Psoas muscle (tissue), 8 donors: ENCODE data around the gene CABCOCO1. TPM values are rescaled to one million over a fixed set of nuclear protein-coding genes. Genes with fewer than 3 reads are reported as not detected.

ENCODE experiments used
- ATAC-seq, 4 donors: fragments of 200-7000 bp; cut with Tn5 transposase; one replicate each; pipeline ENCODE4 v1.9.1; 2020; ENCODE audit warnings: moderate library complexity in 3 of 4, mild to moderate bottlenecking in 2 of 4
- DNase-seq, 2 donors: peaks; one replicate each; pipeline ENCODE4 v3.0.0-alpha.2; 2020
- H3K27ac ChIP-seq: fragments of 200-600 bp; one replicate; pipeline ENCODE4 v1.8.0; 2022
- H3K27me3 ChIP-seq, 3 donors: fragments of 200-600 bp in 1 of 3; one replicate each; pipeline versions ENCODE4 v1.6.1 to v1.8.0; 2013 to 2022; ENCODE audit warnings: low read length in 2 of 3, mild to moderate bottlenecking in 2 of 3, moderate library complexity in 1 of 3; ENCODE audit not compliant: insufficient read depth in 3 of 3
- H3K36me3 ChIP-seq, 2 donors: fragments of 200-600 bp in 1 of 2; one replicate each; pipeline versions ENCODE4 v1.6.1 to v1.8.0; 2013 to 2022; ENCODE audit warnings: low read depth in 1 of 2, mild to moderate bottlenecking in 1 of 2, moderate library complexity in 1 of 2; ENCODE audit not compliant: insufficient read depth in 1 of 2
- H3K4me1 ChIP-seq: fragments of 200-600 bp; one replicate; pipeline ENCODE4 v1.8.0; 2022
- H3K4me3 ChIP-seq: fragments of 200-600 bp; one replicate; pipeline ENCODE4 v1.8.0; 2022; ENCODE audit warnings: mild to moderate bottlenecking
- H3K9me3 ChIP-seq: fragments of 200-600 bp; one replicate; pipeline ENCODE4 v1.8.0; 2022
- CTCF ChIP-seq: fragments of 200-600 bp; IDR thresholded peaks from one replicate; pipeline ENCODE4 v1.8.0; 2022; ENCODE audit warnings: antibody characterized with exemption
- WGBS, 3 donors: extraction: QIAGEN DNeasy Blood & Tissue Kit; methylation state at CpG; one replicate each; pipeline versions ENCODE4 v1.1.6 to v1.1.7; 2013; 5-methylcytosine and 5-hydroxymethylcytosine counted together
- intact Hi-C, 2 donors: fragments of 100-400 bp; cut with DNase I; formaldehyde crosslinking; loops; one replicate each; pipeline versions ENCODE4 v1.11.0 to v1.14.2; 2022
- polyA plus RNA-seq, 3 donors: library from polyadenylated mRNA; stranded (reverse); fragments of 200-250 nt; gene quantifications; one replicate each; pipeline ENCODE4 v1.2.3, GENCODE V29; 2013
- total RNA-seq, 4 donors: library from RNA; stranded (reverse); fragmentation: NEBNext Ultra II Directional in 2 of 4; extraction: Animal tissue kit (Norgen Biotek cat#: 25700) in 2 of 4; gene quantifications; one replicate each; pipeline versions ENCODE4 v1.2.1 to v1.2.4, GENCODE V29; 2021 to 2023
- donor health status: healthy with polysubstance abuse.
- donor health status: DM: no; HTN: no; CAD: no; lungs with moderate emphysema.
- donor health status: Bipolar disorder and iron deficiency.
- donor health status: healthy.
- donor health status: DM: yes; HTN: yes; CAD: no.
- donor health status: DM: no; HTN: no; CAD: no.
- donor health status: DM: no; HTN: no; CAD: no.
- donor health status: DM: yes; HTN: yes; CAD: no.

The CABCOCO1 gene
- total and polyA plus RNA-seq, 7 donors = 0.03 to 0.04 TPM; not detected in 5

GRCh38 chr10:61632057-61632670 is 30.6 kb upstream of the CABCOCO1 start:
- Histone ChIP-seq H3K27ac (no peak overlapping the region), H3K27me3 (no peaks in the 10 kb centered on the region), H3K4me3 (no peak overlapping the region), H3K9me3 (no peaks in the 10 kb centered on the region), H3K36me3 (no peaks in the 10 kb centered on the region), H3K4me1 (no peaks in the 10 kb centered on the region)
- DNase-seq = no peak
- no peak for ATAC-seq
- intact Hi-C loops = no loop called here
- TF ChIP-seq CTCF = no peak
- 95 to 99% (median 99%) methylated on average over 4 of the region's 4 CpGs for WGBS, 3 donors

GRCh38 chr10:61633665-61634064 is 29.1 kb upstream of the CABCOCO1 start:
- Histone ChIP-seq H3K4me3 (no peak overlapping the region), H3K36me3 (no peaks in the 10 kb centered on the region), H3K27ac (no peak overlapping the region), H3K4me1 (no peaks in the 10 kb centered on the region), H3K9me3 (no peaks in the 10 kb centered on the region), H3K27me3 (no peaks in the 10 kb centered on the region)
- WGBS, 3 donors = 24 to 37% (median 33%) methylated on average over 3 of the region's 3 CpGs
- DNase-seq = no peak
- intact Hi-C loops = no loop called here
- ATAC-seq = no peak
- no peak for TF ChIP-seq CTCF

GRCh38 chr10:61634746-61635145 is 28.0 kb upstream of the CABCOCO1 start:
- no peak overlapping the region for H3K4me3 ChIP-seq
- H3K9me3 ChIP-seq = no peaks in the 10 kb centered on the region
- TF ChIP-seq CTCF = no peak
- H3K27ac ChIP-seq = no peak overlapping the region
- intact Hi-C loops = no loop called here
- ATAC-seq (no peak), DNase-seq (no peak)
- WGBS, 3 donors = 79 to 92% (median 89%) methylated on average over 1 of the region's 1 CpG
- H3K27me3 ChIP-seq = no peaks in the 10 kb centered on the region
- H3K4me1 ChIP-seq = no peaks in the 10 kb centered on the region
- no peaks in the 10 kb centered on the region for H3K36me3 ChIP-seq

GRCh38 chr10:61635471-61635870 is 27.3 kb upstream of the CABCOCO1 start:
- intact Hi-C loops = no loop called here
- H3K36me3 ChIP-seq = no peaks in the 10 kb centered on the region
- WGBS, 3 donors = 43 to 71% (median 57%) methylated on average over 2 of the region's 2 CpGs
- no peaks in the 10 kb centered on the region for H3K4me1 ChIP-seq
- H3K9me3 ChIP-seq = no peaks in the 10 kb centered on the region
- no peak for ATAC-seq
- no peak for TF ChIP-seq CTCF
- no peaks in the 10 kb centered on the region for H3K27me3 ChIP-seq
- H3K4me3 ChIP-seq = no peak overlapping the region
- DNase-seq = no peak
- H3K27ac ChIP-seq = no peak overlapping the region

- Histone ChIP-seq H3K4me3 (no peak overlapping the region), H3K4me1 (no peaks in the 10 kb centered on the region), H3K36me3 (no peaks in the 10 kb centered on the region), H3K27ac (no peak overlapping the region), H3K27me3 (no peaks in the 10 kb centered on the region), H3K9me3 (no peaks in the 10 kb centered on the region)
- DNase-seq = no peak
- no peak for TF ChIP-seq CTCF
- intact Hi-C loops = no loop called here
- no peak for ATAC-seq
These were observed 26.8 kb upstream of the CABCOCO1 start for GRCh38 chr10:61635932-61636331.
